Gastroesophageal sphincter (tissue), 4 donors: Measurements from ENCODE around the gene ADAMTS3. TPM values are rescaled to one million over a fixed set of nuclear protein-coding genes. Genes with fewer than 3 reads are reported as not detected.

ENCODE experiments used
- ATAC-seq: fragments of 150-250 bp; one replicate; pipeline ENCODE4 v1.9.1; 2016; ENCODE audit warnings: mild to moderate bottlenecking, moderate library complexity
- H3K27ac ChIP-seq, 4 donors: fragments of 200-600 bp; sonication (generic) in 3 of 4; 1 replicate in 3 of 4; 2 replicates in 1 of 4; pipeline ENCODE4 v1.5.1; 2016 to 2019
- H3K27me3 ChIP-seq: fragments of 200-600 bp; sonication (generic); one replicate; pipeline ENCODE4 v1.5.1; 2019
- H3K36me3 ChIP-seq, 2 donors: fragments of 200-600 bp; sonication (generic); one replicate each; pipeline ENCODE4 v1.5.1; 2019; ENCODE audit warnings: control low read depth in 1 of 2
- H3K4me1 ChIP-seq, 3 donors: fragments of 200-600 bp; sonication (generic); 1 replicate in 2 of 3; 2 replicates in 1 of 3; pipeline ENCODE4 v1.5.1; 2016 to 2019; ENCODE audit warnings: control low read depth in 2 of 3
- H3K4me3 ChIP-seq, 2 donors: fragments of 200-600 bp; sonication (generic); one replicate each; pipeline ENCODE4 v1.5.1; 2019; ENCODE audit warnings: mild to moderate bottlenecking in 1 of 2, moderate library complexity in 1 of 2
- H3K9me3 ChIP-seq, 3 donors: fragments of 200-600 bp; sonication (generic); one replicate each; pipeline ENCODE4 v1.5.1; 2017 to 2019; ENCODE audit warnings: control low read depth in 2 of 3
- CTCF ChIP-seq, 4 experiments: fragments of 200-600 bp in 2 of 4; fragments of 450-650 bp in 2 of 4; sonication (generic) in 1 of 4; IDR thresholded peaks; one replicate each; pipeline ENCODE4 v1.5.1; 2017 to 2019; ENCODE audit warnings: antibody characterized with exemption in 4 of 4, mild to moderate bottlenecking in 2 of 4, moderate library complexity in 2 of 4
- EP300 ChIP-seq: sonication (generic); formaldehyde crosslinking; IDR thresholded peaks from one replicate; pipeline ENCODE4 v1.6.1; 2017; ENCODE audit warnings: antibody characterized with exemption, mild to moderate bottlenecking
- POLR2A ChIP-seq, 2 donors: fragments of 450-650 bp; IDR thresholded peaks; one replicate each; pipeline ENCODE4 v1.6.1; 2017; ENCODE audit warnings: antibody characterized with exemption in 2 of 2, mild to moderate bottlenecking in 2 of 2, moderate library complexity in 1 of 2
- POLR2AphosphoS5 ChIP-seq: sonication (generic); formaldehyde crosslinking; IDR thresholded peaks from one replicate; pipeline ENCODE4 v1.6.1; 2017; ENCODE audit warnings: antibody characterized with exemption
- WGBS, 2 donors: methylation state at CpG; one replicate each; pipeline ENCODE4 v1.1.5; 2018; ENCODE audit warnings: low coverage in 1 of 2; 5-methylcytosine and 5-hydroxymethylcytosine counted together
- total RNA-seq, 4 donors: library from RNA; depleted of rRNA; stranded (reverse); fragments of >200 nt; gene quantifications; one replicate each; pipeline ENCODE4 v1.1.0, GENCODE V29; 2016

The ADAMTS3 gene
- total RNA-seq, 4 donors from 2014 or later: 0.31 to 3.0 (median 1.1) TPM

DNA sequence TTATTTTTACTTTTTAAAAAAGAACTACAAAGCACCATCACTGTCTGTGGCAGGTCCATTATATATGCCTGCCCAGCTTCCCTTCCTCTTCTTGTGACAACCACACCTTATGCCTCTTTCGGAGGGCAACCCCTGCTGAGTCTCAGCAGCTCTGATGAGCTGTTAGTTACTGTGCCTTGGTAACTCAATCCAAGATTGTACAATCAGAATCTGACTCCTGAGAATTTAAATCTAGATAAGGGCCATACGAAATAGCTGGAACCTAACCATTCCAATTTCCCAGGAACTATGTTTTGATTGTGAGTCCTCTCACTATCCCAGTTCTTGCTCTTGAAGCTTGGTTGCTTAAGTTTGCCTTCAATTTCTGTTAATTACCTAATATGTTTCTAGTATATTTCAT is 61.9 kb downstream of the ADAMTS3 start:
- H3K27me3 ChIP-seq: no peaks in the 10 kb centered on the region
- H3K9me3 ChIP-seq: no peaks in the 10 kb centered on the region
- no peaks in the 10 kb centered on the region for H3K36me3 ChIP-seq
- H3K4me1 ChIP-seq: no peaks in the 10 kb centered on the region
- ATAC-seq: no peak
- H3K4me3 ChIP-seq: no peak overlapping the region
- 36 to 73% methylated on average over 2 of the region's 2 CpGs for WGBS, 2 donors
- no peak overlapping the region for H3K27ac ChIP-seq
- TF ChIP-seq CTCF (IDR thresholded peaks at IDR 0.05) (no peak), POLR2A (IDR thresholded peaks at IDR 0.05) (no peak), POLR2AphosphoS5 (no peak), EP300 (no peak)

DNA sequence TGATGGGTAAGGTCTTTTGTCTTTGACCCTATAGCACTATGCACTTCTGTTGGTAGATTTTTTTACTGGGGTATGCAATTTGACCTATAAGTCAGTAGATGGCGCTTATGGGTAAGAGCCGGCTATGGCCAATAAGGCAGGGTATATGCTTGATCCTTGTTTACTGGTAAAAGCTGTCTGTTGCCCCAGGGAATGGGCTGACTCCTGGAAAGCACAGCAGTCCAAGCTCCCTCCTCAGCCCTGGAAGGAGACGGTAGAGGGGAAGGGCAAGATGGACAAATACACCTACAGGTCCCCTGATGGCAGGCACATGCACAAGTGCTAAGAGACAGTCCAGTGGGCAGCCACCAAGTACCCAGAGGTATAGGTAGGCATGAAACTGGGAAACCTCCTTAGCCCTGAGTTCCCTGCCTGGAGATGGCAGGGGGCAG is 63.7 kb downstream of the ADAMTS3 start:
- no peaks in the 10 kb centered on the region for H3K9me3 ChIP-seq
- peak; percentile 39 for ATAC-seq

GRCh38 chr4:72500214-72500613 is 68.8 kb downstream of the ADAMTS3 start:
- TF ChIP-seq POLR2A (IDR thresholded peaks at IDR 0.05): no peak
- no peak for TF ChIP-seq POLR2AphosphoS5
- TF ChIP-seq CTCF (IDR thresholded peaks at IDR 0.05): no peak
- TF ChIP-seq EP300: no peak
- Histone ChIP-seq H3K9me3 (no peaks in the 10 kb centered on the region), H3K27me3 (no peaks in the 10 kb centered on the region), H3K4me1 (no peaks in the 10 kb centered on the region), H3K36me3 (no peaks in the 10 kb centered on the region), H3K27ac (no peak overlapping the region), H3K4me3 (no peak overlapping the region)
- no peak for ATAC-seq
- WGBS, 2 donors: 79 to 92% methylated on average over 2 of the region's 2 CpGs

More for the DNA sequence above, 63.7 kb downstream of the ADAMTS3 start:
- H3K36me3 ChIP-seq: no peaks in the 10 kb centered on the region
- no peaks in the 10 kb centered on the region for H3K27me3 ChIP-seq
- 17% methylated on average over 2 of the region's 3 CpGs; no CpG with 5 or more reads in 1 of the 2 donors for WGBS, 2 donors
- peak; percentile 34 to 69 (median 48) for TF ChIP-seq CTCF (IDR thresholded peaks at IDR 0.05)
- TF ChIP-seq POLR2A (IDR thresholded peaks at IDR 0.05): no peak
- no peak overlapping the region for H3K27ac ChIP-seq
- no peaks in the 10 kb centered on the region for H3K4me1 ChIP-seq
- no peak overlapping the region for H3K4me3 ChIP-seq

- ATAC-seq: no peak
- WGBS, 2 donors: 33 to 44% methylated on average over 1 of the region's 1 CpG
- Histone ChIP-seq H3K4me1 (no peaks in the 10 kb centered on the region), H3K27ac (no peak overlapping the region), H3K9me3 (peaks cover 0 to 10% (median 0%) of the 10 kb centered on the region in 3 donors), H3K27me3 (no peaks in the 10 kb centered on the region), H3K36me3 (no peaks in the 10 kb centered on the region), H3K4me3 (no peak overlapping the region)
- TF ChIP-seq CTCF (IDR thresholded peaks at IDR 0.05) (no peak), POLR2A (IDR thresholded peaks at IDR 0.05) (no peak), EP300 (no peak), POLR2AphosphoS5 (no peak)
Observed at GRCh38 chr4:72496119-72496518, 72.9 kb downstream of the ADAMTS3 start.

DNA sequence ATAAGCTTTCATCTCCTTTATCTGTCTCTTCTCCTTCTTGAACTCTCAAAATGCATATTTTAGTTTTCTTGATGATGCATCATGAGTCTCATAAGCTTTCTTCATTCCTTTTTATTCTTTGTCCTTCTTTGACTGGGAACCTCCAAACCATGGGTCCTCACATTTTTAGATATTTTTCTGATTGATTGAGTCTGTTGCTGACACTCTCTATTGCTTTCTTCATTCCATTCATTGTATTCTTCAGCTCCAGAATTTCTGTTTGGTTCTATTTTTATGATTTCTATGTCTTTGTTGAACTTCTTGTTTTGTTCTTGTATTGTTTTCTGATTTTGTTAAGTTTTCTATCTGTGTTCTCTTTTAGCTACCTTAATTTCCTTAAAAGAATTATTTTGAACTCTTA is 74.9 kb downstream of the ADAMTS3 start:
- no peaks in the 10 kb centered on the region for H3K36me3 ChIP-seq
- no peaks in the 10 kb centered on the region for H3K4me1 ChIP-seq
- H3K27me3 ChIP-seq: no peaks in the 10 kb centered on the region
- H3K9me3 ChIP-seq: peaks cover 0 to 10% (median 0%) of the 10 kb centered on the region in 3 donors
- H3K27ac ChIP-seq: no peak overlapping the region
- no peak for ATAC-seq
- no peak for TF ChIP-seq POLR2A (IDR thresholded peaks at IDR 0.05)
- no peak for TF ChIP-seq EP300
- no peak for TF ChIP-seq CTCF (IDR thresholded peaks at IDR 0.05)
- no peak for TF ChIP-seq POLR2AphosphoS5
- no peak overlapping the region for H3K4me3 ChIP-seq
